OCI-M2 (cell line): ENCODE measurements around the gene NUP50.

Experiments used
- DNase-seq: peaks from one replicate; lab custom pipeline; 2025; ENCODE audit not compliant: unreplicated experiment; lab: John Stamatoyannopoulos, UW

NUP50 gene, protein sequence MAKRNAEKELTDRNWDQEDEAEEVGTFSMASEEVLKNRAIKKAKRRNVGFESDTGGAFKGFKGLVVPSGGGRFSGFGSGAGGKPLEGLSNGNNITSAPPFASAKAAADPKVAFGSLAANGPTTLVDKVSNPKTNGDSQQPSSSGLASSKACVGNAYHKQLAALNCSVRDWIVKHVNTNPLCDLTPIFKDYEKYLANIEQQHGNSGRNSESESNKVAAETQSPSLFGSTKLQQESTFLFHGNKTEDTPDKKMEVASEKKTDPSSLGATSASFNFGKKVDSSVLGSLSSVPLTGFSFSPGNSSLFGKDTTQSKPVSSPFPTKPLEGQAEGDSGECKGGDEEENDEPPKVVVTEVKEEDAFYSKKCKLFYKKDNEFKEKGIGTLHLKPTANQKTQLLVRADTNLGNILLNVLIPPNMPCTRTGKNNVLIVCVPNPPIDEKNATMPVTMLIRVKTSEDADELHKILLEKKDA

DNA sequence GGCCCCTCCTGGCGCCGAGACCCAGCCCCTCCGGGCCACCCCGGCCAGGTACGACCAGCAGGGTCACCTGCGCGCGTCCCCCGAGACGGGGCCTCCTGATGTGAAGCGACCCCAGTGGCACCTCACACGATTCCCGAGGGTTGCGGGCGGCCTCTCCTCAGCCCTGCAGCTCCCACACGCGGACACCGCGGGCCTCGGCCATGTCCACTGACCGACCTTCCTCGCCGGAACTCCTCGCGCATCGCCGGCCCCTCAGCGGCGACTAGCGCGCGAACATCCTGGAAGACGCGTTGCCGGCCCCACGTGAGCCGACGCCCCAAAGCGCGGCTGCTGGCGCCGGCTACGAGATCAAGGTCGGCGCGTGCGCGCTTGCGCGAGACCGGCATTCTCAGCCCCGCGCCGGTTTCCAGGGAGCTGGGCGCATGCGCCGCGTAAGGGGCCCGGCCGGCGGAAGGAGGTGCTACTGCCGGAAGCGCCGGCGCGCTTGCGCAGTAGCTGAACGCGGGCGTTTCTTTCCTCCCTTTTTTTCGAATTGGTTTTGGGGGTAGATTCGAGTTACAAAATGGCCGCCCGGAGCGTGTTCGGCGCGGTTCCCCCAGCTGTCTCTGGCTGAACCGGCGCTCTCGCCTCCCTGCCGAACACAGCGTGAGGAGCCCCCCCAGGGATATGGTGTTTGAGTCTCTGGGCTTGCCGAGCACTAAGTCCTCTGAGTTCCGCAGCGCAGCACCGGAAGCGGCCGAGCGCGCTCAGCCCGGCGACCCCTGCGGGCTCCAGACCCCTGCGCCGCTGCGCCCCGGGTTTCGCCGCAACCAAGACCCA lies at the start of gene NUP50:
TSS of gene NUP50 (plus strand) at position 475 of the 819 bp plus-strand sequence. CDS start 4,253 bp downstream, outside the sequence.
- DNase-seq, result peak; percentile 30

DNA sequence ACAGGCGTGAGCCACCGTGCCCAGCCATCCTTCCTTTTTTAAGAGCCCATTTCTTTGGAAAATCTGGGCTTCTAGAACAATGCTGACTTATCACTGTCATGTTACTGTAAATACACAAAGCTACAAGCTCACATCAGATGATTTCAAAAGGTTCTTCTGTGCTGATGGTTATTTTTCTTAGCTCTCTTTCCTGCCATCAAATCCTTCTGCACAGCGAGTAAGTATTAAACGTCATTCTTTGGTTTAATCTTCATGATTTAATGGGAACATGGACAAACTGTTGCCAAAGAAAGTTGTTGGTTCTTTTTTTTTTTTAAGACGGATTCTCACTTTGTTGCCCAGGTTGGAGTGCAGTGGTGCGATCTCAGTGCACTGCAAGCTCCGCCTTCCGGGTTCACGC lies 43.3 kb upstream of the NUP50 start:
- no peak for DNase-seq

DNA sequence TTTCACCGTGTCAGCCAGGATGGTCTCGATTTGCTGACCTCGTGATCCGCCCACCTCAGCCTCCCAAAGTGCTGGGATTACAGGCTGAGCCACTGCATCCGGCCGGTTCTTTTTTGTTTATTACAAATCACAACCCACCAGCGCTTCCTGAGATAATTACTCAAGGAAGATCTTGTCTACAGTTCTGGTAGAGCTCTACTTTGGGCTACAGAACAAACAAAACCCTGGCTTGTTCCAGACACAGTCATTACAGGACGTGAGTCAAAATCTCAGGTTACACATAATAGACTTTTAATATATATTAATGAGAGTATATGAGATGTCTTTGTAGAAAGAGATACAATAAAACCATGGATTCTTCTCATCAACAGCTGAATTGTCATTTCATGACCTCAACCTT lies 42.8 kb upstream of the NUP50 start:
- no peak for DNase-seq

DNA sequence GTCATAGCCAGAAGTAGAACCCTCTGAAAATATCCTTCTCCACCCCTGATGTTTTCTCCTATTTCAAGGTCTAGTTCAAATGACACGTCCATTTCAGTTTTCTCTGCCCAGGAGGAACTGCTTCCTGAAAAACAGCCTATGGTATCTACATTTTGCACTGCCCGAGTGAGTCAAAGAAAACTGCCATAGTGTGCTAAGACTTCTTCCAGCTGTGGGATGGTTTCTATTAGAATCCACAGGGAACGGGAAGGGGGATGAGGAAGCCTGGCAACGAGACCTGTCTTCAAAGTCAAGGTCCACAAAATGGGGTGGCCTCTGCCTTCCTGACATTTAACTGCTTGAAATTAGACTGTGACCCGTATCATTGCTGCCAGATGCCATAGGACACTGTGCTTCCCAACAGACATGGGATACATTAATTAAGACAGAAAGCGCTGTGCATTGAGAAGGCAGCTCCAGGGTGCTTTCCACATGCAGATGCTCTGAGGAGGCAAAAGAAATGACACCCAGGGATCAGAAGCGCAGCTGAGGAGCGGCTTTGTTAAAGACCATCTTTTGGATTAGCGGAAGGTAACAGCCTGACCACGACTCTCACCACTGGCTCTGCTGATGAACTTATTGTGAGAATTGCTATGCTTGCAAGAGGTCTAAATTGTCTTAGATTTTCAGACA lies 39.4 kb upstream of the NUP50 start:
- no peak for DNase-seq

DNA sequence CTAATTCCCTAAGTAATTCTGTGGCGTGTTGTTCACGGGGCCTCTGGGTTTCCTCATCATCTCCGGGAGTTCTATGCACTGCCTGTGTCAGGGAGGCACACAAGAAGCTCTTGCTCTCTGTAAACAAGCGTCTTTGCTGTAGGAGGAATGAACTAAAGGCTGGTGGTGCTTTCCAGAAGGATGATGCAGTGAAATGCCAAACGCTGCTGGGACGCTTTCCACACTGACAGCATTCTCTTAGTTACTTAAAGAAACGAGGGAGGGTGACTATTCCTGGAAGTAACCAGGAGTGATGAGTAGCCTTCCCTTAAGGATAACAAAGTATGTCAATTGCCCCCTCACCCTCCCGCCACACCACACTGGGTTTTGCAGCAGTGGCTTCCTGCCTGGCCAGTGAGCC lies 38.5 kb upstream of the NUP50 start:
- no peak for DNase-seq

DNA sequence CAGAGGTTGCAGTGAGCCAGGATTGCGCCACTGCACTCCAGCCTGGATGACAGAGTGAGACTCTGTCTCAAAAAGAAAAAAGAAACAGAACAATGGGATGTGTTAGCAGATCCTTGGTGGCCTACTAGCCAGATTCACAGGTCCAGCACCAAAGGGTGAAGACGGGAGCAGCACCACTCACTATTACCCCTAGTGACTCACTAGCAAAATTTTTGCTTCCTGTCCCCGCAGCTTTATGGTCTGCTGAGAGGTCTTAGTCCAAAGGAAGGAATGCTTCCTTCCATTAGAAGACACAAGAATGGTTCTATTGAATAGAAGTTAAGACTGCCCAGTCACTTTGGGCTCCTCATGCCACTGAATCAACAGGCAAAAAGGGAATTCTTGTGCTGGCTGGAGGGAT lies 35.9 kb upstream of the NUP50 start:
- no peak for DNase-seq

DNA sequence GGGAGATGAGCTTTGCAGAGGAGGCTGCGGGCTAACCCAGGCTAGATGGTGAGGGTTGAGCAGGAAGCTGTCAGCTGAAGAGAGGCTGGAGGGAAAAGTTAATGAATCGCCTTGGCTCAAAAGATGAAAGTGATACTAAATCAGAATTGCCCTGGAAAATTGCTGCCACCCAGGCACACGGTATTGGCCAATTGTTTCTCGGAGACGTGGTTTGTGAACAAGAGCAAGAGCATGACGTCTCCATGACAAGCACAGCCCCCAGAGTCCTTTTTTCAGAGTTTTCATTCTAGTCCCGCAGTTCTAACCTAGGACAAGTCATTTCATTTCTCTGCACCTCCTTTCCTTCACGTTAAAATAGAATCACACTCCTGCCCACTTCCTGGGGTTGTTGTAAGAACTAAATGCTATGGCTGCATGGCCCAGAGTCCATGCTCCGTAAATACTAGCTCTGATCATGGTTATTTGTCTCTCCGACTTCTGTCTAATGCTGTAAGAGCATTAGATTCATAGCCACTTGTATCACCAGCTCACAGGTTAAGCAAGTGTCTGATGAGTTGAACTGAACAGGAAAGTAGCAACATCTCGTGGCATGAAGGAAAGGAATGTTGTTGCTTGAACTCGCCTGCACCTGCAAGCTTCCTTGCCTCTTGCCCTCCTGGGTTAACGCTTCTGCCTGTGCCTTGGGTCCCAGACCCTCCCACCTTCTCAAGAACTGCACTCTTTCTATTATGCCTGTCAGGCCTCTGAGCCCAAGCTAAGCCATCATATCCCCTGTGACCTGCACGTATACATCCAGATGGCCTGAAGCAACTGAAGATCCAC lies 33.8 kb upstream of the NUP50 start:
- no peak for DNase-seq

DNA sequence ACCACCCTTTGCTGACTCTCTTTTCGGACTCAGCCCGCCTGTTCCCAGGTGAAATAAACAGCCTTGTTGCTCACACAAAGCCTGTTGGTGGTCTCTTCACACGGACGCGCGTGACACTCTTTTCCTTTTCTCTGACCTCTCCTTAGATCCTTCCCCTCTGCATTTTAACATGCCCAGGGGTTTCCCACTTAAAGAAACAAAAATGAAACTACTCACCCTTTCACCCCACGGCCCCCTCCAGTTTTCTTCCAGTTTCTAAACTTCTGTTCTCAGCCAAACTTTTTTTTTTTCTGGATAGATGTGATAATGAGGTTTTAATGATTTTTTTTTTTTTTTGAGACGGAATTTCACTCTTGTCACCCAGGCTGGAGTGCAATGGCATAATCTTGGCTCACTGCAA lies 32.8 kb upstream of the NUP50 start:
- DNase-seq, result no peak

DNA sequence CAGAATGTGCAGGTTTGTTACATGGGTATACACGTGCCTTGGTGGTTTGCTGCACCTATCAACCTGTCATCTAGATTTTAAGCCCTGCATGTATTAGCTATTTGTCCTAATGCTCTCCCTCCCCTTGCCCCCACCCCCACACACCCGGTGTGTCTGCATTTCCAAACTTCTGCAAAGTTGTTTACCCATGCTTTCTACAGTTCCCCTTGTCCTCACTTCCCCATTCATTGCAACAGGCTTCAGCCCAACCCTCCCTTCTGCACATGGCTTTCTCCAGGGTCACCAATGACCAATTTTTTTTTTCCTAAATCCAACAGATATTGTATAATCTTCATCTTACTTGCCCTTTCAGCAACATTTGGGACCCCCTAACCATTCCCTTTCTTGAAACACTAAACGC lies 32.0 kb upstream of the NUP50 start:
- DNase-seq, result no peak

DNA sequence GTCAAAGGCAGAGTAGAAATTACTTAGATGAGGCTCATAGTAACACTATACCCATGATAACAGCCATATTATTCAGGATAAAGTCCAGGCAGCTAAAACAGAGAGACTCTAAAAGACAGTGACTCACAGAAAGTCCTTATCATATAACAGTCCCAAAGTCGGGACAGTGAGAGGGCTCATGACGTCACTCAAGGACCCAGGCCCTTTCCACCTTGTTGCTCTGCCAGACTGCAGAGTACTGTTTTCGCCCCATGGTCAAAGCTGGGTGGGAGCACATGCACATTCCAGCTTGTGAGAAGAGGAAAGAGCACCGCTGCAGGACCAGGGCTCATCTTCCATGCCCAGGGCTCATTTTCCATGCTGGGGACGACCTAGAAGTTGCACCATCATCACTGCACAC lies 29.4 kb upstream of the NUP50 start:
- DNase-seq, result no peak

DNA sequence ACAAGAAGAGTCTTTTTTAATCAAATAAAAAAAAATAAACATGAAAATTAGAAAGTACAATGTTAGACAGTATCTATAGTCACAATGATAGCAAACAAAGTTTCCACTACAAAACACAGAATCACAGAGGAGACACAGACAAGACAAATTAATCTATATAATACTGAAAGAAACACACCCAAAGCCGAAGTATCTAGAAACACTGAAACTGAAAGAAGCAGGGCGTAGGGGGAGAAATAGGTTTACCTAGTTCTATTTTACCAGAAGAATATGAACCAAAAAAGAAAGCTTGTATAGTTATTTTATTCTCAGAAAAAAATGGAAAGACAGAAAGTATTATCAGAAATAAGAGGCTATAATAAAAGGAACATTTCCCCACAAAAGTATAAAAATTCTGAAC lies 27.1 kb upstream of the NUP50 start:
- DNase-seq, result no peak

DNA sequence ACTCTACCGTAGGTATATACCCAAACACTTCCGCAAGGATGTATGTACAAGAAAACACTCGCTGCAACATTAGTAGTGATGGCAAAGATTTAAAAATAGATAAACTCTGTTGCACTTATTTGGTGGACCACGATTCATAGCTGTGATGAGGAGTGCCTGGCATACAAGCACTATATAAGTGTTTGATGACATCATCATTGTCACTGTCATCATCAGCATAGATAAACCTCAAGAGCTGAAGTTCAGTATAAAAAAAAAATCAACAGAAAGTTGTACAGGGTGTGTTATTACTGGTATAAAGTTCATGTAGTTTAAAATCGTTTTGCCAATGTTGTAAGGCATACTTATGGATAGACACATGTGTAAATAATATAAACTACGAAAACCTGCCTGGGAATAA lies 24.0 kb upstream of the NUP50 start:
- DNase-seq, result no peak

DNA sequence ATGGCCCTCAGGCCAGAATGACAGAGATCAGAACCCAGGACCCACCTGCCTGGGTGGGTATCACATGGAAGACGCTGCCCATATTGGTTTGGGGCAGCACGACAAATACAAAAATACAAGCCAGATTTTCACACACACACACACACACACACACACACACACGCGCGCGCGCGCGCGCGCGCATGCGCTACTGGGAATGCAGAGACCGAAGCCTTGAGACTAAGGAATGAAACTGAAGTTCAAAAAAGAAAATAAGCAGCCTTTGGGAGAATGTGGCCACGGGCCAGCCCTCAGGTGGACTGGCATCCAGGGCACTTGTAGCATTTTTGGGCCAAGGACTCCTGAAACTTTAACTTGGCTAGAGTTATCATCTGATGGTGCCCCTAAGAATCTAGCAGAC lies 21.3 kb upstream of the NUP50 start:
- DNase-seq, result no peak

DNA sequence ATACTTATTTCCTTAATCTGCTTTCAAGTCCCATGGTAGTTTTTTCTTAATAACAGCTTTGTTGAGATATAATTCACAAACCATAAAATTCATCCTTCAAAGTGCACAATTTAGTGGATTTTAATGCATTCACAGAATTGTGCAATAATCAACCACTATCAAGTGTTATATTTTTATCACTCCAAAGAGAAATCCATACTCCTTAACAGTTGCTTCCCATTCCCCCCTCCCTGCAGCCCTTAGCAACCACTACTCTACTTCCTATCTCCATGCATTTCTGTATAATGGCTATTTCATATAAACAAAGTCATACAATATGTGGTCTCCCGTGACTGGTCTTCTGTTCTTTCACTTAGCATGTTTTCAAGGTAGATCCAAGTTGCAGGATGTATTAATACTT lies 18.8 kb upstream of the NUP50 start:
- no peak for DNase-seq

DNA sequence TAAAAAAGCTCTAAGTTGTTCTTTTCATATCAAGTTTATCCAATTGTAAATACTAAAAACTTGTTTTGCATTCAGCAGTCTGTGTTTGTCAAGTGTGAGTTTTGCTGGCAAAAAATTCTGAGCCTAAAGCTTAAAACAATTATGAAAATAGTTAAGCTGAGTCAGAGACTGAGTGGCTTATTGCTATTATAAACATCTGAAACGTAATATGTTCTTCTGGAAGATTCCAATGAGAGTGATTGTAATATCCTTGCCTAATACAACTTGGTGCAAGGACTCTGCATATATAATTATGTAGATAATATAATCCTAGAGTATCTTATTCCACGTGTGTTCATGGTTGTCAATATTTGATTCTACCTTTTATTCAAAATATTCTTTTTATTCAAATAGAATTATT lies 14.1 kb upstream of the NUP50 start:
- no peak for DNase-seq

DNA sequence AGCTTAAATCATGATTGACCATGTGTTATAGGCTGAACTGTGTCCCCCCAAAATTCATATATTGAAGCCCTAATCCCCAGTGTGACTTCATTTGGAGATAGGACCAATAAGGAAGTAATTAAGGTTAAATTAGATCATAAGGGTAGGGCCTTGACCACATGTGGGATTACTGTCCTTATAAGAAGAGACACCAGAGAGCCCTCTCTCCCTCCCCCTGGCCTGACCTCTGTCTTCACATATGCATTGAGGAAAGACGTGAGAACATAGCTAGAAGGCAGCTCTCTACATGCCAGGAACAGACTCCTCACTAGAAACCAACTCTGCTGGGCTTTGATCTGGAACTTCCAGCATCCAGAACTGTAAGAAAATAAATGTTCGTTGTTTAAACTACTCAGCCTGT lies 13.6 kb upstream of the NUP50 start:
- no peak for DNase-seq

DNA sequence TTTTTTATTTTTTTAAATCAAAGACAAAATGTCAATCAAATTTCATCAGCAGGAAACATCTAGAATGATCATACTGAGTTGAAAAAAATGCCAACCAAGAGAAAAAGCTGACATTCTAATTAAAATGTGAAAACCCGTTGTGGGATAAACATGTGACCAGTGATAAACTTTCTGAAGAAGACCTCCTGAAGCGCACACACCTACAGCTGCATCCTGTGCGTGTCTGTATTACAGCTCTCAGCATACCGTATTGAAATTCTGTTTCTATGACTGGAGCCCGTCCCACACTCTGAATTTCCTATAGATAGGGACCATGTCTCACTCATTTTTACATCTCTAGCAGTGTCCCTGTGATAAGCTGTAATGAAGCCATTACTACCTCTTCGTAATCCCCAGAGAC lies 12.2 kb upstream of the NUP50 start:
- DNase-seq, result no peak

DNA sequence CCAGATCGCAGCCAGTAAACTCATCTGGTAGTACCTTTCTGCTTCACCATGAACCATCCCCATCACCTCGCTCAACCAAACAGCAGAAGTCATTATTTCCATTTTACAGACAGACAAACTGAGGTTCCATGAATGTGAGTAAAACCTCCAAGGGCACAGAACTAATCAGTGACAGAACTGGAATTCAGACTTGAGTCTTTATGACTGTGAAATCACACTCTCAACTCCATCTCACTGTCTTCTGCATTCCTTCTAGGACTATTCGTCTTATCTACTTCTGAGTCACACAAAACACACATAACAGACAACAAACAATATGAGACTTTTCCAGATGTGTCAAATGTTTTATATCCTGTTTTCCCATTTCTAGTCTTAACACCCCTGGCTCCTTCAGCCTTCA lies 9.3 kb upstream of the NUP50 start:
- no peak for DNase-seq

DNA sequence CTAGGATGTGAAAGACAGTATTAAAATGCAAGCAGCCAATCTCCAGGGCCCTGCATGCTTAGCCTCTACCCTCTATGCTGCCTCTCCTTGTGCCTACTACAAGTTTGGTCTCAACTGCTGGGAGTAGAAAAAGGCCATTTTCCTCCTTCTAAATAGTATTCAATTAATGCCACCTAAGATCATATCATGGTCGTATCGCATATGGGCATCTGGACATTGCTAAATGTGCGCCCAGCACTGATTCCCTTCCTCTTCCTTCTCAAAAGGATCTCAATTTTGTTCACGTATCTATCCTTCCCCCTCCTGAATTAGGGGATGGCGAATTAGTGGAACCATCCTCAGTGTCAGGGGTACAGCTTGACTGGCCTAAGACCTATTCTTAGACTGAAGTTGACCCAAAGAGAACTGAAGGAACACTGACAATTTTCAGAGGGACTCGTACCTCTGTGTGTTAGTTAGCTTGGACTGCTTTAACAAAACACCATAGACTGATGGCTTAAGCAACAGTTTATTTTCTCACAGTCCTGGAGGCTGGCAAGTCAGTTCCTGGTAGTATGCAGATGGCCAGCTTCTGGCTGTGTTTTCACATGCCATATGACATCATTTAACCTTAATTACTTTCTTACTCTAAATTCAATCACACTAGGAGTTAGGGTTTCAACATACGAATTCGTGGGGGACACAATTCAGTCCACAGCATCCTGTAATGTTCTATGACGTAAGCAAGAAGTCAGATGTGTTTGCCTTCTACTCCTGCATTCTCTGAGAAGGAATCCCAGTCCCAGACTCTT lies 8.5 kb upstream of the NUP50 start:
- DNase-seq, result no peak

DNA sequence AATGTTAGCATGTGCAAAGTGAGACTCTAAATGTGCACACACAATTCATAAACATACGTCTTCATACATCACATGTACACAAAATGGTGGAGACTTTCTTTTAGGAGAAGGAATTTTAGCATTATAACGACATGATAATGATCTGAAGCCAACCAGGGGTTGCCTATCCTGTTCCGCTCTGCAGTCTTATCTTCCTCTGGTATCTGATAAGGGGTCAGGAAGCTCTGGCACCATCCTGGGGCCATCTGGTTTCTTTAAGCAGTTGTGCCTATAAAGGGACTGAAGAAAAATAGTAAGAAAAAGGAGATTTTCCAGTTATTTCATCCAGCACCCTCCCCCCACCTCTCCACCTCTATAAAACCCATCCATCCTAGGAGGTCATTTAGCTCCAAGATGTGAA lies 5.8 kb upstream of the NUP50 start:
- DNase-seq, result no peak
